Fibroblast of skin of left biceps (primary cell): ENCODE results near the gene BPIFB2.
"Not testable (repeated sequence)": the region's sequence is repeated elsewhere in the genome, so short reads cannot be mapped to it uniquely, and the experiment has no call there.

Experiments used
- DNase-seq, 2 experiments: peaks; one replicate each; pipeline ENCODE4 v3.0.0-alpha.2; 2013; ENCODE audit warnings: low read depth in 2 of 2

BPIFB2 gene

GRCh38 chr20:32970973-32971300, 36.6 kb upstream of the BPIFB2 start:
- no peak for DNase-seq

- no peak for DNase-seq
Observed at GRCh38 chr20:32971703-32972161, 35.8 kb upstream of the BPIFB2 start.

- DNase-seq: no peak
Observed at GRCh38 chr20:32972181-32973076, 35.1 kb upstream of the BPIFB2 start.

GRCh38 chr20:32973077-32973717, 34.3 kb upstream of the BPIFB2 start:
- DNase-seq: no peak

- not testable (repeated sequence) for DNase-seq
Observed at GRCh38 chr20:32974204-32975064, 33.1 kb upstream of the BPIFB2 start.

- DNase-seq: not testable (repeated sequence)
Observed at GRCh38 chr20:32975121-32975520, 32.4 kb upstream of the BPIFB2 start.

- no peak for DNase-seq
Observed at GRCh38 chr20:32975698-32976674, 31.5 kb upstream of the BPIFB2 start.

GRCh38 chr20:32976746-32977145, 30.8 kb upstream of the BPIFB2 start:
- no peak for DNase-seq

GRCh38 chr20:32977281-32978008, 30.1 kb upstream of the BPIFB2 start:
- DNase-seq: no peak

- no peak for DNase-seq
Observed at GRCh38 chr20:32978009-32978335, 29.5 kb upstream of the BPIFB2 start.

- no peak for DNase-seq
Observed at GRCh38 chr20:32979201-32979998, 28.1 kb upstream of the BPIFB2 start.

GRCh38 chr20:32980131-32980941, 27.2 kb upstream of the BPIFB2 start:
- DNase-seq: no peak

- DNase-seq: no peak
Observed at GRCh38 chr20:32980990-32981389, 26.5 kb upstream of the BPIFB2 start.

GRCh38 chr20:32982617-32983458, 24.7 kb upstream of the BPIFB2 start:
- no peak for DNase-seq

- DNase-seq: no peak
Observed at GRCh38 chr20:32983459-32984112, 23.9 kb upstream of the BPIFB2 start.

- no peak for DNase-seq
Observed at GRCh38 chr20:32984196-32984595, 23.3 kb upstream of the BPIFB2 start.

- DNase-seq: no peak
Observed at GRCh38 chr20:32984631-32985354, 22.7 kb upstream of the BPIFB2 start.
